OCI-LY1 (cell line): Measurements from ENCODE around the gene SFSWAP.

ENCODE experiments used
- CTCF ChIP-seq: fragments of 200-600 bp; sonication (generic), shearing (Covaris generic); IDR thresholded peaks from 2 replicates; pipeline ENCODE4 v1.5.1; 2017; ENCODE audit warnings: mild to moderate bottlenecking, antibody characterized with exemption, low read length, moderate library complexity, mixed read lengths
- EZH2 ChIP-seq: fragments of 200-600 bp; sonication (generic), shearing (Covaris generic); IDR thresholded peaks from 2 replicates; pipeline ENCODE4 v1.8.0; 2017; ENCODE audit warnings: borderline replicate concordance, mixed run types, mild to moderate bottlenecking, antibody characterized with exemption, low read length, moderate library complexity, mixed read lengths

DNA sequence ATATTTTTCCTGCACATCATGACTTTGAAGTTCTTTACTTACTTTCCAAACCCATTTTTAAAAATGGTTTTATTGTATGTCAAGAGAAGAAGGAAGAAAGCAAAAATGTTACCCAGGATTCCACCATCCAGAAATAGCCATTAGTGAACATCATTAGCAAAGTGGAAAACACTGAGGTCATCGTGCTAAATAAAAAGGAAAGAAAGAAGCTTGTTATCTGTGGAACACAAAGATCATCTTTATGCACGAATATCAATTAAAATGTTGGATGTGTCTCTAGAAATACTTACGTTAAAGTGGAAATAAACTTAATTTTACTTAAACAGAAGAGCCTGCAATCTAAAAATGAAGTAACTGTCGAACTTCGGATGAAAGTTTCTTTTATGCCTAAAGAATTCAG lies 27.3 kb downstream of the SFSWAP start:
- TF ChIP-seq CTCF = no peak
- no peak for TF ChIP-seq EZH2
